NT2/D1 (cell line): ENCODE measurements around the gene CSKMT.

Experiments
- SUZ12 ChIP-seq: IDR thresholded peaks from 2 replicates; pipeline ENCODE4 v1.6.1; 2011; ENCODE audit not compliant: insufficient read length, insufficient read depth; ENCODE audit errors: extremely low read depth
- YY1 ChIP-seq: IDR thresholded peaks from 2 replicates; pipeline ENCODE4 v1.6.1; 2011; ENCODE audit not compliant: insufficient read length, insufficient read depth
- ZNF274 ChIP-seq: IDR thresholded peaks from 2 replicates; pipeline ENCODE4 v1.6.1; 2011; ENCODE audit warnings: mild to moderate bottlenecking, low read depth, low read length

DNA sequence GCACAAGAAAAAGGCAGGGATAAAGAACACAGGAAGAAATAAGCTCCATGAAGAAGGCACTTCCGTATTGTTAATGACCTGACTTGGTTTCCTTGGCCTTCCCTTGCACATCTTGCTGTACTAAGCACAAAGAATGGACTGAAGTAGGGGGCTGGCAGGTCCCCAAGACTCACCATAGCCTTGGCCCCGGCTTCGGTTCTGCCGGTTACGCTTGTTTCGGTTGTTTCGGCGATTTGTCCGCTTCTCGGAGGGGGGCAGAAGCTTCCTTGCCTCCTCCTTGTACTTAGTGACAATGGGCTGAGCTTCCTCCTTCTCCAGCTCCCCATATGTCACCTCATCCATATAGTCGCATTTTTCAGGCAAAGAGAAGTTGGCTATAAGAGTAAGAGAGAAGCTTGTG lies 51.7 kb downstream of the CSKMT start:
- TF ChIP-seq YY1, result no peak
- no peak for TF ChIP-seq ZNF274
- no peak for TF ChIP-seq SUZ12
